Measurements from ENCODE around the gene CHTF8. TPM values are rescaled to one million over a fixed set of nuclear protein-coding genes. Genes with fewer than 3 reads are reported as not detected.

The CHTF8 gene
- total RNA-seq, 1 experiment from 2014 or later: 107 TPM

DNA sequence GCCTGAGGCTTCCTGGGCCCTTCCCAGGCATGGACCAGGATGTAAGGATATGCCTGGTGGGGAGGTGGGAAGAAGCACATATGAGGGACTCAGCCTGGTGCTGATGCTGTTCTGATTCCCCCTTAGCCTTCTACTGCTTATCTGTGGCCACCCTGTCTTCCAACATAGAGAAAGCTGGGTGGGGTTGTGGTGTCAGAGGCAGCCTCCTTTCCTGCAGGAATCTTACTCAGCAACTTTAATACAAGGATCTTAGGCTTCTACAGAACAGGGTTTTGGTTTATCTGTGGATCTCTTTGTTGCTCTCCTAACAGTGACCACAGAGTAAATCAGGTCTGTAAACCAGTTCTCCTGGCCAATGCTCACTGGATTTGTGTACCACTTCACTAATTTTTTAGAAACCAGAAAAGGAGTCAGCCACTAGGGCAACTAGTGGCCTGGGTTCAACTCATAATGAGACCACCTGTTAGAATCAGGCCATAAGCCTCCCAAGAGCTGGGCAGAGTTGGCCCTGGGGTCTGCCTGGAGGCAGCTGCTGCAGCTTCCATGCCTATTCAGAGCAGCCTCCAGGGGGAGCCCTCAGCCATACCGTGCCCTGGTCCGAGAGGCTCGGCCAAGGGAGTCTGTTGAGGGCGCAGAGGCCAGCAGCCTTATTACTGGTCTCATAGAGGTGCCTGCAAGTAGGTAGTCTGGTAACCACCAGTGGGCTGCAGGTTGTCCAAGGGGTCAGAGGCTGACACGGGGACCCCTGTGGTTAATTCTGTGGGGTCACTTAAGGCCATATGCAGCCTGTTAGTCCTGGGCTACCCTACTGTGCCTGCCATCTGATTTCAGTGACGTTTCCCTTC is 19.9 kb downstream of the CHTF8 start:
- intact Hi-C loops (cut with micrococcal nuclease): no loop called here
- ChIA-PET POLR2A (interaction anchor here (0.7 to 1.4 kb wide), 3 partner anchors 10 to 265 kb away, joined by 4 to 6 read pairs (median 4); partner anchors contain the start of genes CHTF8 and UTP4), CTCF (interaction anchor here (0.6 to 5.0 kb wide), 16 partner anchors 10 to 679 kb away, joined by 3 to 63 read pairs (median 3); no protein-coding TSS in a partner anchor)
- Mint-ChIP-seq H3K27me3 (ENCODE audit: insufficient read depth, unreplicated experiment) (no peaks in the 10 kb centered on the region), H3K27ac (ENCODE audit: low read depth, unreplicated experiment) (peak overlapping the region; percentile 71), H3K4me1 (ENCODE audit: insufficient read depth, unreplicated experiment) (no peaks in the 10 kb centered on the region), H3K4me3 (ENCODE audit: unreplicated experiment) (no peak overlapping the region), H3K9me3 (ENCODE audit: unreplicated experiment) (no peaks in the 10 kb centered on the region), H3K36me3 (ENCODE audit: insufficient read depth, unreplicated experiment) (peaks cover 12% of the 10 kb centered on the region)
- DNase-seq (ENCODE audit: unreplicated experiment): peak; percentile 55
- BruUV-seq (replicated peaks): no TSS peak
- TF ChIP-seq, protein P1, sequence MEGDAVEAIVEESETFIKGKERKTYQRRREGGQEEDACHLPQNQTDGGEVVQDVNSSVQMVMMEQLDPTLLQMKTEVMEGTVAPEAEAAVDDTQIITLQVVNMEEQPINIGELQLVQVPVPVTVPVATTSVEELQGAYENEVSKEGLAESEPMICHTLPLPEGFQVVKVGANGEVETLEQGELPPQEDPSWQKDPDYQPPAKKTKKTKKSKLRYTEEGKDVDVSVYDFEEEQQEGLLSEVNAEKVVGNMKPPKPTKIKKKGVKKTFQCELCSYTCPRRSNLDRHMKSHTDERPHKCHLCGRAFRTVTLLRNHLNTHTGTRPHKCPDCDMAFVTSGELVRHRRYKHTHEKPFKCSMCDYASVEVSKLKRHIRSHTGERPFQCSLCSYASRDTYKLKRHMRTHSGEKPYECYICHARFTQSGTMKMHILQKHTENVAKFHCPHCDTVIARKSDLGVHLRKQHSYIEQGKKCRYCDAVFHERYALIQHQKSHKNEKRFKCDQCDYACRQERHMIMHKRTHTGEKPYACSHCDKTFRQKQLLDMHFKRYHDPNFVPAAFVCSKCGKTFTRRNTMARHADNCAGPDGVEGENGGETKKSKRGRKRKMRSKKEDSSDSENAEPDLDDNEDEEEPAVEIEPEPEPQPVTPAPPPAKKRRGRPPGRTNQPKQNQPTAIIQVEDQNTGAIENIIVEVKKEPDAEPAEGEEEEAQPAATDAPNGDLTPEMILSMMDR (IDR thresholded peaks at IDR 0.05; ENCODE audit: unreplicated experiment): peak; percentile 67

- no peak for DNase-seq (ENCODE audit: unreplicated experiment)
These were observed 20.5 kb downstream of the CHTF8 start for GRCh38 chr16:69111876-69112230.

DNA sequence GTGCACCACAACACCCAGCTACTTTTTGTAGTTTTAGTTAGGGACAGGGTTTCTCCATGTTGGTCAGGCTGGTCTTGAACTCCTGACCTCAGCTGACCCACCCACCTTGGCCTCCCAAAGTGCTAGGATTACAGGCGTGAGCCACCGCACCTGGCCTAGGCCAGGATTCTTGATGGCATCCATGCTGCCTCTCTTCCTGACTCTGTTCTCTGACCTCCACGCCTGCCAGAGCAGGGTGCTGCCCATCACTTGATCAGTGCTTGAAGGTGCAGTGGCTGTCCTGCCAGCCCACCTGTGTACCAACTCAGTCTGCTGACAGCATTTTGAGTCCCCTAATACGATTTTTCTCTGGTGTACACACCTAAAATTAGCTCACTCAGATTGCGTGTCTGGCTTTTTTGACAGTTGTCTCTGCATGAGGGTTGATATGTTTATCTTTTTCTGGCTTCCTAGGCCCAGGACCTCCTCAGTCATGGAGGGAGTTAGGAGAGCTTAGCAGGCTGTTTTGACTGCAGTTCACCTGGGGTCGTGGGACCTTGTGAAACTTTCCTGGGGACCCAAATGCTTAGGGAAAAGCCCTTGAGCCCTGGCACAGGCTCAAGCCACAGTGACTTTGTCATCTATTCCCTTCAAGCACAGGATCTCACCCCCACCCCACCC is 21.0 kb downstream of the CHTF8 start:
- Mint-ChIP-seq H3K4me1 (ENCODE audit: insufficient read depth, unreplicated experiment) (no peaks in the 10 kb centered on the region), H3K4me3 (ENCODE audit: unreplicated experiment) (no peak overlapping the region), H3K27me3 (ENCODE audit: insufficient read depth, unreplicated experiment) (no peaks in the 10 kb centered on the region), H3K9me3 (ENCODE audit: unreplicated experiment) (no peaks in the 10 kb centered on the region), H3K27ac (ENCODE audit: low read depth, unreplicated experiment) (no peak overlapping the region), H3K36me3 (ENCODE audit: insufficient read depth, unreplicated experiment) (peaks cover 11% of the 10 kb centered on the region)
- TF ChIP-seq, protein P1 (IDR thresholded peaks at IDR 0.05; ENCODE audit: unreplicated experiment): no peak
- intact Hi-C loops (cut with micrococcal nuclease): no loop called here
- CTCF ChIA-PET: interaction anchor here (0.6 to 5.0 kb wide), 5 partner anchors 11 to 209 kb away, joined by 3 to 63 read pairs (median 3); no protein-coding TSS in a partner anchor
- no TSS peak for BruUV-seq (replicated peaks)
- POLR2A ChIA-PET: no interaction called here
- DNase-seq (ENCODE audit: unreplicated experiment): no peak

More at GRCh38 chr16:69111876-69112230, 20.5 kb downstream of the CHTF8 start:
- Mint-ChIP-seq H3K4me3 (ENCODE audit: unreplicated experiment) (no peak overlapping the region), H3K27me3 (ENCODE audit: insufficient read depth, unreplicated experiment) (no peaks in the 10 kb centered on the region), H3K9me3 (ENCODE audit: unreplicated experiment) (no peaks in the 10 kb centered on the region), H3K27ac (ENCODE audit: low read depth, unreplicated experiment) (no peak overlapping the region), H3K36me3 (ENCODE audit: insufficient read depth, unreplicated experiment) (peaks cover 11% of the 10 kb centered on the region), H3K4me1 (ENCODE audit: insufficient read depth, unreplicated experiment) (no peaks in the 10 kb centered on the region)
- TF ChIP-seq, protein P1 (IDR thresholded peaks at IDR 0.05; ENCODE audit: unreplicated experiment): no peak
- CTCF ChIA-PET: interaction anchor here (0.6 to 5.0 kb wide), 4 partner anchors 11 to 174 kb away, joined by 3 to 63 read pairs (median 3); no protein-coding TSS in a partner anchor
- POLR2A ChIA-PET: no interaction called here
- intact Hi-C loops (cut with micrococcal nuclease): no loop called here
- no TSS peak for BruUV-seq (replicated peaks)

DNA sequence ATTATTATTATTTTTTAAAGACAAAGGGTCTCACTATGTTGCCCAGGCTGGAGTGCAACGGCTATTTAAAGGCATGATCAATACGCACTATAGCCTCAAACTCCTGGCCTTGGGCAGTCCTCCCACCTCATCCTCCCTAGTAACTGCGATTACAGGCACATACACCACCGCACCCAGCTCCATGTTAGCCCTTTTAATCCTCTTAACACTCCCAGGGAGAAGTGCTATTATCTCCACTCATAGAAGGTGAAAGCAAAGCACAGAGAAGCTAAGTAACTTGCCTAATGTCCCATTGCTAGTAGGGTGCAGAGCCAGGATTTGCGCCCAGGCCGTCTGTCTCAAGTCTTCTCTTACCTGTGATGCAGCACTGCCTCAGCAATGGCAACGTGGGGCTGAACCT is 22.0 kb downstream of the CHTF8 start:
- intact Hi-C loops (cut with micrococcal nuclease): no loop called here
- no peak overlapping the region for H3K27ac Mint-ChIP-seq (ENCODE audit: low read depth, unreplicated experiment)
- H3K4me3 Mint-ChIP-seq (ENCODE audit: unreplicated experiment): no peak overlapping the region
- H3K4me1 Mint-ChIP-seq (ENCODE audit: insufficient read depth, unreplicated experiment): peaks cover 4% of the 10 kb centered on the region
- H3K27me3 Mint-ChIP-seq (ENCODE audit: insufficient read depth, unreplicated experiment): no peaks in the 10 kb centered on the region
- POLR2A ChIA-PET: no interaction called here
- TF ChIP-seq, protein P1 (IDR thresholded peaks at IDR 0.05; ENCODE audit: unreplicated experiment): no peak
- H3K36me3 Mint-ChIP-seq (ENCODE audit: insufficient read depth, unreplicated experiment): peaks cover 5% of the 10 kb centered on the region
- CTCF ChIA-PET: interaction anchor here (1.8 to 5.0 kb wide), 2 partner anchors 12 to 208 kb away, joined by 9 to 63 read pairs; no protein-coding TSS in a partner anchor
- H3K9me3 Mint-ChIP-seq (ENCODE audit: unreplicated experiment): no peaks in the 10 kb centered on the region
- BruUV-seq (replicated peaks): no TSS peak
- no peak for DNase-seq (ENCODE audit: unreplicated experiment)
